HG02840 (cell line): ENCODE results near the gene CYSTM1.
"Not testable (repeated sequence)": the region's sequence is repeated elsewhere in the genome, so short reads cannot be mapped to it uniquely, and the experiment has no call there.

Source experiments
- ATAC-seq: cut with Tn5 transposase; IDR thresholded peaks from one replicate; pipeline ENCODE4 v1.9.1; 2021; ENCODE audit warnings: mild to moderate bottlenecking, moderate library complexity, moderate number of reproducible peaks; ENCODE audit not compliant: unreplicated experiment, low FRiP score

Gene CYSTM1

GRCh38 chr5:140174014-140174413, 974 bp upstream of the CYSTM1 start:
- ATAC-seq = no peak

- ATAC-seq = peak; percentile 36
Measured at GRCh38 chr5:140175367-140176030, 511 bp downstream of the CYSTM1 start.

DNA sequence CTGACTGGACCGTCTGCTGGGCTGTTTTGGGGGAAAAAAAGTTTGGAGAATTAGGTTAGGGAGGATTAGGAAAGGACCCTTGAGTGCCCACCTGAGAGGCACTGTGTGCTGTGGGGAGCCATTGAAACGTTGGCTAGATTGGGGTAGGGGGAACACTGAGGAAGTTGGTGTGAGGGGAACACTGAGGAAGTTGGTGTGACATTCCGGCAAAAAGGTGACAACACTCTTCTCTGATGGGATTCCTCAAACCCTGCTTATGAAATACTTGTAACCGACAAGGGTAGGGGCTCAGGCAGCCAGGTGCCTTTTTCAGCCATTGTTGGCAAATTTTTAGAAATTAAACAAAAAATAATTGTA, 1.0 kb downstream of the CYSTM1 start:
- no peak for ATAC-seq

GRCh38 chr5:140178086-140178410, 3.1 kb downstream of the CYSTM1 start:
- ATAC-seq = no peak

GRCh38 chr5:140178482-140179116, 3.6 kb downstream of the CYSTM1 start:
- ATAC-seq = no peak

GRCh38 chr5:140181002-140181483, 6.1 kb downstream of the CYSTM1 start:
- no peak for ATAC-seq

GRCh38 chr5:140181525-140181924, 6.5 kb downstream of the CYSTM1 start:
- ATAC-seq = no peak

DNA sequence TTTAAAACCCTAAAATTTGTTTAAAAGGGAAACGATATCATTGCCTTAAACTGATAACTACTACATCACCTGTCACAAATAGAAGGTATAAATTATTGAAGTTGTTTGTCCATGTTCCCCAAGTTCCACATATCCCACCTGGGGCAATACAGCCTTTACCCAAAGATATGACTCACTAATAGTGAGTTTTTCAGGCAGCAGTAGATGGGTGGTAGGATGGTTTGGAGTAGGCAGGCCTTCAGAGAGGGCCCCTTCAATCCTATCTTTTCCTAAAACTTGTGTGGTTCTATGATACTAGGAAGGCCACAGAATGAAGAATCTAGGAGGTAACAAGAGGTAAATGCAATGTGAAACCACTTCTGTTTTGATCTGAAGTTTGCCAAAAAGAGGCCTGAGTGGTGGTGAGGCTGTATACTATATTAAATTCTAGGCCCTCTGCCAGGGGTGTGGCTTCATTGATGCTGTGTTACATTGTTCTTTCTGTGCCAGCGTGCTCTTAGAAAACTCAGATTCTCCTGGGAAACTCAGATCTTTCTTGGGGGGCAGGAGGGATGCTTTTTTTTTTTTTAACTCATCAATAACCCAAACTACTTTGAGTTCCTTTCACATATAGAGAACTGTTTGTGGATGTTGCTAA, 7.2 kb downstream of the CYSTM1 start:
- no peak for ATAC-seq

DNA sequence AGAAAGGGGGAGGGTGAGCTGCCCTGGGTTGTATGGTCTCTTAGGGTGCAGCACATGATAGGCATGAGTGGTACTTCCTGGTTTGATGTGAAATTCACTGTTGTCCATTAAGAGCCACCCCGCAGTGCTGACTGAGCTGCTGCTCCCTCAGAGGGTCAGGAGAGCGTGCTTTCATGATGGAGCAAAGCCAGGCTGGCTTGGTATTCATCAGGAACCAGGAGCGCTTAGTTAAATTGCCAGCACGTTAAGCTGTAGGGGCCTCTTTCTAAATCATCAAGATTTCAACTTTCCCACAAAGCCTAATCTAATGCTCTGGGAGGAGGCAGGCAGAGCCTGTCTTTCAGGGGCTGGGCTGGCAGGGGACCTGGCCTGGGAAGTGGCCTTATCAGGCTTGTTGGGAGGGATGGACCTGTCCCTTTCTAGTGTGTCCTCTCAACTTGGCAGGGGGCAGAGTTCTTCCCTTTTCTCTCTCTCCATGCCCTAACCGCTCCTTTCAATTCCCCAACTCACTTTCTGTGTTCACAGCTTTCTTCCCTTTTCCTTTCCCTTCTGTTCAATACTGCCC, 7.9 kb downstream of the CYSTM1 start:
- ATAC-seq = no peak

GRCh38 chr5:140185409-140185808, 10.4 kb downstream of the CYSTM1 start:
- ATAC-seq = no peak

DNA sequence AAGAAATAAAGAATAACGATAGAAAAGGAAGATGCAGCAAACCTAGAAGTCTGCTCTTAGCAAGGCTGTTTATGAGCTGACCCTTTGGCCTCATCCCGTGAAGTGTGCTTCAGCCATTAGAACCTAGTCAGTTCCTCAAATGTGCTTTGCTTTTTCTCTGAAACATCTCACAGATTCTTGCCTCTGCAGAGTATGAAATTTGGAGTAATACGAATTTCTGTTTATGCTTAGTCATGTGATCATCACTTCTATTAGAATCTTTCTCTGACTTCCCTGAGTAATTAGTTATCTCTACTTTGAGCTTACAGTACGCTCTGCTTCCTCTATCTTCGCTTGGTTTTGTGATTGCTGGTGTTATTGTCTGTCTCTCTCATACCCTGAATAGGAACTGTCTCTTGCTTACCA, 11.3 kb downstream of the CYSTM1 start:
- ATAC-seq = no peak

GRCh38 chr5:140189253-140189652, 14.3 kb downstream of the CYSTM1 start:
- no peak for ATAC-seq

- no peak for ATAC-seq
Measured at GRCh38 chr5:140189977-140190871, 15.2 kb downstream of the CYSTM1 start.

- no peak for ATAC-seq
Measured at GRCh38 chr5:140190872-140191218, 15.9 kb downstream of the CYSTM1 start.

DNA sequence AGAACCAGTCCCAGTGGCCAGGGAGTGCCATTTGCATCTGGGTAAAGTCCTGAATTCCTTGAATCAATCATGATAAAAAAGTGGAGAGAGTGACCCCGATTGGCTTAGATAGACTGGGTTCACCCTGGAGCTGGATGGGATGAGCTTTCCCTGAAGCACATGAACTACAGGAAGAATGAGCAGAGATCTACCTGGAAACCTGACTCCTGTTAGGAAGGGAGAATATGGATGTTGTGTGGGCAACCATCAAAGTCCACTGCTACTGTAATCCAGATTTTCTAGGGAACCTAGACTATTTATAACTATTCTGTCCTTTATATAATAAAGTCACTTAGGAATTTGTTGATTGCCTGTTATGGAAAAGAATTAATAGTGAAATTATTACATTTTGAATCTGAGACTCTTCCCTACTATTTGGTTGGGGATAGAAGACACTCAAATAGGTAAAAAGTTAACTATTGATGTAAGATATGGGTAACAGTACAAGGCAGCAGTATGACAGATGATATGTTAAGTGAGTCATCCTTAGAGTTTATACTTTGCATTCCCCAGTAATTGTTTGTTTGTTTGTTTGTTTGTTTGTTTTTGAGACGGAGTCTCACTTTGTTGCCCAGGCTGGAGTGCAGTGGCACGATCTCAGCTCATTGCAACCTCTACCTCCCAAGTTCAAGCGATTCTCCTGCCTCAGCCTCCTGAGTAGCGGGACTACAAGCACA, 17.9 kb downstream of the CYSTM1 start:
- no peak for ATAC-seq

DNA sequence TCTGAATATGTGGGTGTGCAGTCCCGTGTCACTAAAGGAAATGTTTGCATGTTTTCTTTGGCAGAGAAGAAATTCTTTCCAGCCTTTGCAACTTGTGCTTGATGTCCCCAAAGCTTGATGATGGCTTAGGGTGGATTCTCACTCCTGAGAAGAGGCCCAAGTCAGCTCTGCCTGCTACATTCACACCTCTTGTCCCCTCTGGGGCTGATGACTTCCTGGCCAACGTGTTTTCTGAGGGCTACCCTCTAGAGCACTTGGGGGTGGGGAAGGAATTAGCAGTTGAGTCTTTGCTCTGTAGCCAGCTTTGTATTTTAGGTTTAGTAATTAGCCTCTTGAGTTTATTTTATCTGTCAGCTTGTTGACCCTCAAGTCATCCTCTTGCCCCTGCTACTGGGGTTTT, 19.7 kb downstream of the CYSTM1 start:
- no peak for ATAC-seq

DNA sequence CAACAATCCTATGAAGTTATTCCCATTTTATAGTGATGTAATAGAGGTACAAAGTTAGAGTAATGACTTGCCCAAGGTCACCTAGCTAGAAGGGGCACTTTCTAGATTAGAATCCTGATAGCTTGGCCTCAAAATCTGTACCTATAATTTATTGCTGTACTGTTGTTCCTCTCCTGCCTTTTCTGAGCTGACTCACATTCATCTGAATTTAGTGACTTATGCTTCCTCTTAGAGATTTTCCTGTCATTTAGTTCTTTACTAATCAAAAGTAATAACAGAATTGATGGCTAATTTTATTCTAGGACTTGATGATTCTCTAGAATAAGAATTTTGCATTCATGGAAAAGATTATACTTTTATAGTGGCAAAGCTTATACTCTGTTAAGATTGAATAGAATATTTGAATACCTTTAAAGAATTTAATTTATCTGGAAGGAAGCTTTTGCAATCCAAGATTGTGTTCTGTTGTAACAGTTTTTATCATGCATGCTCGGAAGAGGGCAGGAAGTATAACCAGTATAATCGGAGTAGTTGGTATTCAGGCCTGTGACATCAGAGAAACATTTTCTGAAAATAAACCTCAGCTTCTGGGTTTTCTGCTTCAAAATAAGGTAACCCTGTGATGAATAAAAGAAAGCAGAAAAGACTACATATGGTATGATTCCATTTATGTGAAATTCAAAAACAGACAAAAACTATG, 21.3 kb downstream of the CYSTM1 start:
- no peak for ATAC-seq

DNA sequence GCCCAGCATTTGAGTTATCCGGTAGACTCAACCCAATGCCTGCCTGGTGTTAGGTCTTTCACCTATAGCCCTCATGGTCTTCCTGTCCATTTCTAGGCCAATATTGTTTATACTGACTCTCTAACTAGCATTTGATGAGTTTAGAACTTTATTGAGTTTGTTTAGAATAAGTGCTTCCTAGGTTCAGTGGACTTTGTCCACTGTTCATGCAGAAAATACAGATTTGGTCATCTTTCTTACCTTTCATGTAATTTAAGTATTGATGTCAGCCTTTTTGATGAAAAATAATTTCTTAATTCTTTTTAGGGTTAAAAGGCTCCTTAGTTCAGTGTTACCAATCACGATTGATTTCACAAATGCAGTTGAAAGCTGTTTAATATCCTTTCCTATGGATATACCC, 22.0 kb downstream of the CYSTM1 start:
- no peak for ATAC-seq

DNA sequence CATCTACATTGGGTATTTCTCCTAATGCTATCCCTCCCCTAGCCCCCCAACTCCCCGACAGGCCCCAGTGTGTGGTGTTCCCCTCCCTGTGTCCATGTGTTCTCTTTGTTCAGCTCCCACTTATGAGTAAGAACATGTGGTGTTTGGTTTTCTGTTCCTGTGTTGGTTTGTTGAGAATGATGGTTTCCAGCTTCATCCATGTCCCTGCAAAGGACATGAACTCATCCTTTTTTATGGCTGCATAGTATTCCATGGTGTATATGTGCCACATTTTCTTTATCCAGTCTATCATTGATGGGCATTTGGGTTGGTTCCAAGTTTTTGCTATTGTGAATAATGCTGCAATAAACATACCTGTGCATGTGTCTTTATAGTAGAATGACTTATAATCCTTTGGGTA, 23.9 kb downstream of the CYSTM1 start:
- ATAC-seq = not testable (repeated sequence)

DNA sequence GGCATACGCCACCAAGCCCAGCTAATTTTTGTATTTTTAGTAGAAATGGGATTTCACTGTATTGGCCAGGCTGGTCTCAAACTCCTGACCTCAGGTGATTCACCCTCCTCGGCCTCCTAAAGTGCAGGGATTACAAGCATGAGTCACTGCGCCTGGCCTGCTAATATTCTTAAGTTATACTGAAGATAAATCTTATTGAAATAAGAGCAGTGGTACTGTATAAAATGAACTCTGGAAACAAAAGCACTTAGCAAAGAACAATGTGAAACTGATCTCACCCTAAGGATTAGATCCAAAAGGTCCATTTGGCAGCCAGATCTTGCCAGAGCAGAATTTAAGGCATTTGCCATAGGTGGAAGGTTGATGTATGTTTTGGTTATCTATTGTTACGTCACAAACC, 27.1 kb downstream of the CYSTM1 start:
- ATAC-seq = no peak
